ENCODE results near the gene TOR1AIP1.

DNA sequence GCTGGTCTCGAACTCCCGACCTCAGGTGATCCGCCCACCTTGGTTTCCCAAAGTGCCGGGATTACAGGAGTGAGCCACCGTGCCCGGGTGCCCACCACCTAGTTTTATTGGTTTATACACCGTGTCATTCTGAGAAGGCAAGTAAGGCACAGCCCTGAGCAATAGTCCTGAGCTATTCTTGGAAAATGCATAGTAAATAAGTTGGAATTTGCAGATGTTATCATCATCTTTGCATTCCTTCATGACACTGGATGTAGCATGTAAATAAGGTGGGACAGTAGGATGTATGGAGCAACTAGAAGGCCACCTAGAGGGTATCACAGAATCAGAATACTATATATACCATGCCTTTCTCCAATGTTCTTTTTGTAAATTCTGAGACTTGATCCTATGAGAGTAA, 15.5 kb upstream of the TOR1AIP1 start:
- TF ChIP-seq, protein P1, sequence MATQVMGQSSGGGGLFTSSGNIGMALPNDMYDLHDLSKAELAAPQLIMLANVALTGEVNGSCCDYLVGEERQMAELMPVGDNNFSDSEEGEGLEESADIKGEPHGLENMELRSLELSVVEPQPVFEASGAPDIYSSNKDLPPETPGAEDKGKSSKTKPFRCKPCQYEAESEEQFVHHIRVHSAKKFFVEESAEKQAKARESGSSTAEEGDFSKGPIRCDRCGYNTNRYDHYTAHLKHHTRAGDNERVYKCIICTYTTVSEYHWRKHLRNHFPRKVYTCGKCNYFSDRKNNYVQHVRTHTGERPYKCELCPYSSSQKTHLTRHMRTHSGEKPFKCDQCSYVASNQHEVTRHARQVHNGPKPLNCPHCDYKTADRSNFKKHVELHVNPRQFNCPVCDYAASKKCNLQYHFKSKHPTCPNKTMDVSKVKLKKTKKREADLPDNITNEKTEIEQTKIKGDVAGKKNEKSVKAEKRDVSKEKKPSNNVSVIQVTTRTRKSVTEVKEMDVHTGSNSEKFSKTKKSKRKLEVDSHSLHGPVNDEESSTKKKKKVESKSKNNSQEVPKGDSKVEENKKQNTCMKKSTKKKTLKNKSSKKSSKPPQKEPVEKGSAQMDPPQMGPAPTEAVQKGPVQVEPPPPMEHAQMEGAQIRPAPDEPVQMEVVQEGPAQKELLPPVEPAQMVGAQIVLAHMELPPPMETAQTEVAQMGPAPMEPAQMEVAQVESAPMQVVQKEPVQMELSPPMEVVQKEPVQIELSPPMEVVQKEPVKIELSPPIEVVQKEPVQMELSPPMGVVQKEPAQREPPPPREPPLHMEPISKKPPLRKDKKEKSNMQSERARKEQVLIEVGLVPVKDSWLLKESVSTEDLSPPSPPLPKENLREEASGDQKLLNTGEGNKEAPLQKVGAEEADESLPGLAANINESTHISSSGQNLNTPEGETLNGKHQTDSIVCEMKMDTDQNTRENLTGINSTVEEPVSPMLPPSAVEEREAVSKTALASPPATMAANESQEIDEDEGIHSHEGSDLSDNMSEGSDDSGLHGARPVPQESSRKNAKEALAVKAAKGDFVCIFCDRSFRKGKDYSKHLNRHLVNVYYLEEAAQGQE (IDR thresholded peaks at IDR 0.05; ENCODE audit: insufficient read depth in 1 of 2, low read depth in 2 of 2, low read length in 2 of 2): no peak
- TF ChIP-seq POLR2AphosphoS5 (IDR thresholded peaks at IDR 0.05; ENCODE audit: low read depth, low read length) (no peak), FOXP2 (optimal IDR thresholded peaks at IDR 0.05; ENCODE audit: borderline replicate concordance, extremely low read depth, extremely low read length, insufficient read depth) (no peak), TAF1 (IDR thresholded peaks at IDR 0.05; ENCODE audit: borderline replicate concordance, insufficient read depth, low read length) (no peak)

Data from PFSK-1 (cell line).